NCI-H2227 (cell line): ENCODE measurements around the gene METAP1.
"Not testable (repeated sequence)": the region's sequence is repeated elsewhere in the genome, so short reads cannot be mapped to it uniquely, and the experiment has no call there.

ENCODE experiments used
- DNase-seq: peaks from one replicate; lab custom pipeline; 2025; ENCODE audit not compliant: unreplicated experiment; lab: John Stamatoyannopoulos, UW

Gene METAP1

GRCh38 chr4:99054428-99054994, 59.0 kb downstream of the METAP1 start:
- no peak for DNase-seq

- no peak for DNase-seq
These were observed 62.7 kb downstream of the METAP1 start for GRCh38 chr4:99058228-99058627.

- DNase-seq: no peak
These were observed 64.0 kb downstream of the METAP1 start for GRCh38 chr4:99059550-99059949.

GRCh38 chr4:99061048-99061700, 65.7 kb downstream of the METAP1 start:
- DNase-seq: no peak

- DNase-seq: peak; percentile 14
These were observed 66.6 kb downstream of the METAP1 start for GRCh38 chr4:99062120-99062519.

- DNase-seq: not testable (repeated sequence)
These were observed 70.0 kb downstream of the METAP1 start for GRCh38 chr4:99065521-99065920.

- DNase-seq: no peak
These were observed 72.1 kb downstream of the METAP1 start for GRCh38 chr4:99067617-99068016.

GRCh38 chr4:99071159-99071558, 75.6 kb downstream of the METAP1 start:
- DNase-seq: no peak

- DNase-seq: no peak
These were observed 79.3 kb downstream of the METAP1 start for GRCh38 chr4:99074816-99075215.

GRCh38 chr4:99076292-99076976, 80.9 kb downstream of the METAP1 start:
- no peak for DNase-seq

- DNase-seq: no peak
These were observed 81.7 kb downstream of the METAP1 start for GRCh38 chr4:99077177-99077576.

- no peak for DNase-seq
These were observed 82.8 kb downstream of the METAP1 start for GRCh38 chr4:99078336-99078735.

GRCh38 chr4:99078931-99079624, 83.6 kb downstream of the METAP1 start:
- no peak for DNase-seq

GRCh38 chr4:99079625-99080295, 84.2 kb downstream of the METAP1 start:
- DNase-seq: no peak

- DNase-seq: not testable (repeated sequence)
These were observed 85.3 kb downstream of the METAP1 start for GRCh38 chr4:99080869-99081268.

GRCh38 chr4:99082192-99082591, 86.7 kb downstream of the METAP1 start:
- no peak for DNase-seq

GRCh38 chr4:99084595-99084994, 89.1 kb downstream of the METAP1 start:
- no peak for DNase-seq

- DNase-seq: peak; percentile 45
These were observed 92.5 kb downstream of the METAP1 start for GRCh38 chr4:99088023-99088449.

- peak; percentile 84 for DNase-seq
These were observed 93.2 kb downstream of the METAP1 start, which contains the start of gene ADH5 for GRCh38 chr4:99088481-99089365. Gene ADH5, minus strand, starts transcription at chr4:99088788. Its CDS starts 88 bp downstream, at chr4:99088700.
